GM12878 (cell line): ENCODE results near the gene GIT1. TPM values are rescaled to one million over a fixed set of nuclear protein-coding genes. Genes with fewer than 3 reads are reported as not detected.

Experiments used
- BACH1 ChIP-seq: fragments of 450-650 bp; IDR thresholded peaks from 2 replicates; pipeline ENCODE4 v1.6.1; 2017; ENCODE audit warnings: mild to moderate bottlenecking, borderline replicate concordance
- BHLHE40 ChIP-seq, 2 experiments: fragments of 450-650 bp in 1 of 2; IDR thresholded peaks; 2 replicates each; pipeline ENCODE4 v1.6.1; 2011 to 2017; ENCODE audit warnings: low read depth in 2 of 2, borderline replicate concordance in 1 of 2, improper control_type of control experiment in 1 of 2, low read length in 1 of 2, mild to moderate bottlenecking in 1 of 2
- CREM ChIP-seq: IDR thresholded peaks from 2 replicates; pipeline ENCODE4 v1.6.1; 2014; ENCODE audit warnings: antibody characterized with exemption, low read depth
- CTCF ChIP-seq, 3 experiments: IDR thresholded peaks in 2 of 3; conservative IDR thresholded peaks in 1 of 3; 2 replicates each; pipeline ENCODE4 v1.5.1; 2011; ENCODE audit warnings: low read depth in 3 of 3, low read length in 3 of 3, mild to moderate bottlenecking in 3 of 3, control low read depth in 2 of 3, moderate library complexity in 2 of 3, inconsistent platforms in 1 of 3, mixed read lengths in 1 of 3; ENCODE audit not compliant: control insufficient read depth in 2 of 3, insufficient read depth in 1 of 3; ENCODE audit errors: extremely low read depth in 1 of 3
- EED ChIP-seq: sonication (generic); IDR thresholded peaks from 2 replicates; pipeline ENCODE4 v1.6.1; 2016; ENCODE audit warnings: antibody characterized with exemption, low read depth
- RAD21 ChIP-seq: IDR thresholded peaks from 2 replicates; pipeline ENCODE4 v1.6.1; 2011; ENCODE audit warnings: mild to moderate bottlenecking, low read depth, low read length, moderate library complexity; ENCODE audit not compliant: insufficient read depth
- RELB ChIP-seq: fragments of 450-650 bp; IDR thresholded peaks from 2 replicates; pipeline ENCODE4 v1.6.1; 2017; ENCODE audit warnings: low read depth, mild to moderate bottlenecking, moderate library complexity
- SMARCA5 ChIP-seq: fragments of 450-650 bp; IDR thresholded peaks from 2 replicates; pipeline ENCODE4 v1.6.1; 2017; ENCODE audit warnings: mild to moderate bottlenecking
- SMC3 ChIP-seq: IDR thresholded peaks from 2 replicates; pipeline ENCODE4 v1.6.1; 2011; ENCODE audit warnings: low read length, improper control_type of control experiment, borderline replicate concordance
- TCF3 ChIP-seq: IDR thresholded peaks from 2 replicates; pipeline ENCODE4 v1.6.1; 2012; ENCODE audit warnings: low read depth, mild to moderate bottlenecking, low read length, borderline replicate concordance; ENCODE audit not compliant: insufficient read depth
- polyA plus RNA-seq, 11 experiments: library from polyadenylated mRNA; depleted of rRNA in 4 of 11; unstranded in 6 of 11; stranded (reverse) in 5 of 11; fragments of >200 nt; fragmentation: Nextera tagmentation in 4 of 11; fragmentation: Illumina TruSeq in 1 of 11; extraction: Ambion mirVana in 4 of 11; extraction: Trizol in 1 of 11; gene quantifications; 1 replicate in 1 of 11; 2 replicates in 10 of 11; pipeline versions ENCODE4 v1.2.1 to v1.2.3, GENCODE V29; 2011 to 2016; ENCODE audit warnings: inconsistent platforms in 2 of 11, missing spikeins in 2 of 11, low read depth in 1 of 11
- total RNA-seq, 4 experiments: library from RNA; depleted of rRNA in 3 of 4; stranded (reverse); fragments of >200 nt in 3 of 4; fragmentation: Illumina TruSeq in 1 of 4; extraction: Trizol in 1 of 4; gene quantifications; 2 replicates each; pipeline versions ENCODE4 v1.2.1 to v1.2.3, GENCODE V29; 2013 to 2021

GIT1 gene
- total and polyA plus RNA-seq, 10 of the 15 experiments (the other 5 are each of a cell fraction or from before 2014, with no cell fraction given): 0.24 to 45.3 (median 20.9) TPM

- TF ChIP-seq CTCF (IDR thresholded peaks at IDR 0.05 in 2 of 3, conservative IDR thresholded peaks at IDR 0.05 in 1 of 3; ENCODE audit: control insufficient read depth in 2 of 3, extremely low read depth in 1 of 3, insufficient read depth in 1 of 3, low read depth in 3 of 3, low read length in 3 of 3) (peak; percentile 97 to 99 (median 98)), BHLHE40 (IDR thresholded peaks at IDR 0.05; ENCODE audit: borderline replicate concordance in 1 of 2, low read depth in 2 of 2, low read length in 1 of 2) (peak; percentile 37 to 61; a peak in 2 of 4 replicates), TCF3 (peak; percentile 86), RELB (0 out of 2 replicates have a peak, but pooled peaks have one; percentile 15), CREM (0 out of 2 replicates have a peak, but pooled peaks have one; percentile 32), EED (0 out of 2 replicates have a peak, but pooled peaks have one; percentile 27), RAD21 (peak; percentile 76), BACH1 (no peak), SMC3 (peak; percentile 73; the same call in 1 of the 2 replicates), SMARCA5 (peak; percentile 81; the same call in 1 of the 2 replicates)
Observed at GRCh38 chr17:29591737-29592608, 2.5 kb upstream of the GIT1 start (continued).
